ENCODE data around the gene LACTB. TPM values are rescaled to one million over a fixed set of nuclear protein-coding genes. Genes with fewer than 3 reads are reported as not detected.

Gene LACTB
- total RNA-seq, 4 donors from 2014 or later: 10.9 to 37.1 (median 12.6) TPM

DNA sequence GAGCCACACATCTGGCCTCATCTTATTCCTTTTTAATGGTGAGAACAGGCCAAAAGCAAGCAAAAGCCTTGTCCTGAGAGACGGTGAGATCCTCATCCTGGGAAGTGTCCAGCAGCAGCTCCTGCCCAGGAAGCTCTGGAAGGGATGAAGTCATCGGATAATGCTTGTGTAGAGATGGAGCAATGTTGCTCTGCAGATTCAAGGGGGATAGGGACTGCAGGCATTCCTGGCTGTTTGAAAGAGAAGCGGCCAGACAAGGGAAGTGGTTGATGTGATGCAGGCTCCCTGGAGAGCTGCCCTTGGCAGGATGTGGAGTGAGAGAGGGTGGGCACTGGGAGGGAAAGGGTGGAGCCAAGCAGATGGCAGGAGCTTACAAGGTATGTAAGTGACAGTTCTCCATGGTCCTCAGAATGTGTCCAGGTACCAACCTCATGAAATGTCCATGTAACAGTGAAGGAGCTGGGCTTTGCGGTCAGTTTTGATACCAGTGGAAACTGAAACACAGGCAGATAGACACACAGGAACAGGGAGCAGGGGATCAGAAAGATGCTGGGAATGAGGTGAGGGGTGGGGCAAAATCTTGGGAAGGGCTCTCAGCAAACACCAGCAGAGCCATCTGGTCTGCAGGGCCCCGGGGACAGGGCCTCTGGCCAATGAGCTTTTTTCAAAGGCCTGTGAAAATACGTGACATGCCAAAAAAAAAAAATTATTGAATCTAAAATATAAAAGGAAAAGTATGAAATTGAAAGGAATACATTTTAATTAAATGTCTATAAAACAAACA lies 32.2 kb upstream of the LACTB start:
- Histone ChIP-seq H3K4me3 (no peak overlapping the region), H3K27ac (peak overlapping the region in 2 of 4 donors; percentile 59 to 67), H3K9me3 (no peaks in the 10 kb centered on the region), H3K27me3 (no peaks in the 10 kb centered on the region), H3K4me1 (peaks cover 0 to 7% (median 1%) of the 10 kb centered on the region in 4 donors), H3K36me3 (no peaks in the 10 kb centered on the region)
- no peak for TF ChIP-seq POLR2A (IDR thresholded peaks at IDR 0.05)
- TF ChIP-seq, protein P1, sequence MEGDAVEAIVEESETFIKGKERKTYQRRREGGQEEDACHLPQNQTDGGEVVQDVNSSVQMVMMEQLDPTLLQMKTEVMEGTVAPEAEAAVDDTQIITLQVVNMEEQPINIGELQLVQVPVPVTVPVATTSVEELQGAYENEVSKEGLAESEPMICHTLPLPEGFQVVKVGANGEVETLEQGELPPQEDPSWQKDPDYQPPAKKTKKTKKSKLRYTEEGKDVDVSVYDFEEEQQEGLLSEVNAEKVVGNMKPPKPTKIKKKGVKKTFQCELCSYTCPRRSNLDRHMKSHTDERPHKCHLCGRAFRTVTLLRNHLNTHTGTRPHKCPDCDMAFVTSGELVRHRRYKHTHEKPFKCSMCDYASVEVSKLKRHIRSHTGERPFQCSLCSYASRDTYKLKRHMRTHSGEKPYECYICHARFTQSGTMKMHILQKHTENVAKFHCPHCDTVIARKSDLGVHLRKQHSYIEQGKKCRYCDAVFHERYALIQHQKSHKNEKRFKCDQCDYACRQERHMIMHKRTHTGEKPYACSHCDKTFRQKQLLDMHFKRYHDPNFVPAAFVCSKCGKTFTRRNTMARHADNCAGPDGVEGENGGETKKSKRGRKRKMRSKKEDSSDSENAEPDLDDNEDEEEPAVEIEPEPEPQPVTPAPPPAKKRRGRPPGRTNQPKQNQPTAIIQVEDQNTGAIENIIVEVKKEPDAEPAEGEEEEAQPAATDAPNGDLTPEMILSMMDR (IDR thresholded peaks at IDR 0.05): no peak
- DNase-seq: no peak

DNA sequence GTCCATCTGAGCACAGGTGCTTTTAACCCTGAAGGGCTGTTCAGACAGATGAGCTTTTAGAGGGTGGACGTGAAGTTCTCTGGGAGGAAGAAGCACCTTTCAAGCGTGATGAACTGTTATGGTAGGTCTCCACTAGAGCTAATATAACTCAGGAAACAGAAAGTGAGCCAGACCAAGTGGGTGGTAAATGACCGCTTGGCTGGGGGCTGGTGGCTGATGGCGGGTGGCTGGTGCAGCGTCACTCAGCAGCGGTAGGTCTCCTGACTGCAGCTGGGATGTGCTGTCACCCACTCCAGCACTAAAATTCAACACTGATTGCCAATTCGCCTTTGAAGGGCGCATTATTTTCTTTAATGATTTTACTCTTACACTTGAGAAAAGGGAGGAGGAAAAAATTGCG lies 31.2 kb upstream of the LACTB start:
- Histone ChIP-seq H3K4me1 (peaks cover 0 to 7% (median 1%) of the 10 kb centered on the region in 4 donors), H3K27me3 (no peaks in the 10 kb centered on the region), H3K4me3 (no peak overlapping the region), H3K9me3 (no peaks in the 10 kb centered on the region), H3K36me3 (no peaks in the 10 kb centered on the region), H3K27ac (no peak overlapping the region)
- no peak for DNase-seq
- TF ChIP-seq, protein P1 (IDR thresholded peaks at IDR 0.05): no peak
- no peak for TF ChIP-seq POLR2A (IDR thresholded peaks at IDR 0.05)

DNA sequence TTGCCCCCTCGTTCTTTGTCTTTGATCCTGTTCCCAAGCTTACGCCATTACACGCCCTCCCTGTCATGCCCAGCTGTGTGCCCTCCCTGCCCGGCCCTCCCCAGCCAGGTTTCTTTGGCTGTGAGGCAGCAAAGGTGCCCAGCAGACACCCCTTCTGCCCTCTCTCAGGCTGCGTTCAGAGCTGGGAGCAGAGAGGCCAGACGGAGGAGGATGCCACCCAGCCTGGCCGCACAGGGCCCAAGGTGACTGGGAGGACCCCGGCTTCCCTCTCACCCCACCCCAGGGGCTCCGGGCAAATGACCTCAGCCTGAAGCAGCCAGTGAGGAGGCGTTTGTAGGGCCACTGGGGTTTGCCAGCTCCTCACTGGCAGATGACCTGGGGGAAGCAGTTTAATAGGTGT lies 30.8 kb upstream of the LACTB start:
- no peaks in the 10 kb centered on the region for H3K27me3 ChIP-seq
- H3K9me3 ChIP-seq: no peaks in the 10 kb centered on the region
- TF ChIP-seq, protein P1 (IDR thresholded peaks at IDR 0.05): no peak
- TF ChIP-seq POLR2A (IDR thresholded peaks at IDR 0.05): no peak
- H3K36me3 ChIP-seq: no peaks in the 10 kb centered on the region
- no peak for DNase-seq
- no peak overlapping the region for H3K4me3 ChIP-seq
- no peak overlapping the region for H3K27ac ChIP-seq
- peaks cover 0 to 7% (median 1%) of the 10 kb centered on the region in 4 donors for H3K4me1 ChIP-seq

DNA sequence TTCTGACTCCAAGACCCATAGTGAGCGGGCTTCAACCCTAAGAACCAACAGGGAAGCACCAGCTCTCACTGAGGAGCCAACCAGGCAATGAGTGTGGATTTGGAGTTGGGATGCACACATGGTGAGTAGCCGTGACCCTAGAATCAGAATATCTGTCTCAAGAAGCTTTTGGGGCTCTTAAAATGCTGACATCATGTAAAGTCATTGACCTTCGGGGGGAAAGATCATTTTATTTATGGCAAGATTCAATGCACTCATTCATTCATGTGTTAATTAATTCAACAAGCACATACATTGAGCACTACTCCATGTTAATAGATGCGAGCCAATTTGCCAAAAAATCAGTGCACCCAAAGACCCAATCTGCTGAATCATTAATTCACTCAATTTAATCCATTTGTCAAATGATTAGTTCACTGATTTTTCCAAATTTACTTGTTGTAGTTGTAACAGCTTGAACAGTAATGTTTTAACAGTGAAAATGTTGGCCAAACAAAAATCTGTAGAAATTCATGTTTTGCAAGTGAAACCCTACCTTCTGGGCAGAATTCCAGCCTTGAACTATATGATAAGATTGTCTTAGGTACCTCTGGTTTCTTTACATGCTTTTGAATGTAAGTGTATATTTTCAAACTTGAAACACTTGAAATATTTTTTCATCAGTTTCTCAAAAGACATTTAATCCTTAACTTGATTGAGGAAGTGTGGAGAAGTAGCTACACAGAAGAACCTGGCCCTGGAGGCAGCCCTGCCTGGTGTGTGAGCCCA lies 29.8 kb upstream of the LACTB start:
- no peak for TF ChIP-seq POLR2A (IDR thresholded peaks at IDR 0.05)
- TF ChIP-seq, protein P1 (IDR thresholded peaks at IDR 0.05): no peak
- no peak overlapping the region for H3K27ac ChIP-seq
- peaks cover 0 to 7% (median 1%) of the 10 kb centered on the region in 4 donors for H3K4me1 ChIP-seq
- no peaks in the 10 kb centered on the region for H3K9me3 ChIP-seq
- H3K36me3 ChIP-seq: no peaks in the 10 kb centered on the region
- no peak for DNase-seq
- no peaks in the 10 kb centered on the region for H3K27me3 ChIP-seq
- H3K4me3 ChIP-seq: no peak overlapping the region

DNA sequence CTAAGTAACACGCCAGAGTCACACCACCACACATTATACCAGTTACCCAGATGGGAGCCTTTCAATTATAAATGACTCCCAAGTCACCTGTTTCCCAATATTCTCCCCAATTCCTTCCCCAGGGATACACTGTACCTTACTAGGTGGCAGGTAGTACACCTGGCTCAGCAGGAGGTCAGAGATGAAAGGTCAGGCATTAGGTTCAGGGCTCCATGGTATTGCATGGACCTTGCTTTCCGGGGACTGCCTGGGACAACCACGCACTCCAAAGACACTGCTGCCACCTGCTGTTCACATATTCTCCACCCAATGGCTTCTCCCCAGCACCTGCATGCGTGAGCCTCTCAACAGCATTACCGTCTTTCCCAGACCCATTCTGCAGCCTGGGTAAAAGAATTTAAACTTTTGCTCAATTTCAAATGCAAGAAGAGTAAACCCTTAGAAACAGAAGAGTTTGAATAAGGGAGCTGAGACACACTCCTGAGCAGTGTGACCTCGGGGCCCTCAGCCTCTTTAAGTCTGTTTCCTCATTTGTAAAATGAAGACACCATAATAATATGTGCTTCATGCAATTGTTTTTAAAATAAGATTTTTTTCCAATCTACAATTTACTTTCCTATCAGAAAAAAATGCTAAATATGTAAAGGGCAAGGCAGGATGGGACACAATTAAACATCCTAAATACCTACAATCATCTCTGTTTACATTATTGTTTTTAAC lies 28.0 kb upstream of the LACTB start:
- DNase-seq: peak; percentile 70 to 93 (median 88)
- Histone ChIP-seq H3K36me3 (no peaks in the 10 kb centered on the region), H3K9me3 (no peaks in the 10 kb centered on the region), H3K27me3 (no peaks in the 10 kb centered on the region), H3K27ac (peak overlapping the region in 1 of 4 donors; percentile 56), H3K4me3 (no peak overlapping the region), H3K4me1 (peaks cover 0 to 7% (median 1%) of the 10 kb centered on the region in 4 donors)
- no peak for TF ChIP-seq POLR2A (IDR thresholded peaks at IDR 0.05)
- TF ChIP-seq, protein P1 (IDR thresholded peaks at IDR 0.05): peak; percentile 52 to 94 (median 86)

All from Peyer's patch (tissue), 4 donors.